Measurements from ENCODE around the gene SIPA1L3.

The SIPA1L3 gene

DNA sequence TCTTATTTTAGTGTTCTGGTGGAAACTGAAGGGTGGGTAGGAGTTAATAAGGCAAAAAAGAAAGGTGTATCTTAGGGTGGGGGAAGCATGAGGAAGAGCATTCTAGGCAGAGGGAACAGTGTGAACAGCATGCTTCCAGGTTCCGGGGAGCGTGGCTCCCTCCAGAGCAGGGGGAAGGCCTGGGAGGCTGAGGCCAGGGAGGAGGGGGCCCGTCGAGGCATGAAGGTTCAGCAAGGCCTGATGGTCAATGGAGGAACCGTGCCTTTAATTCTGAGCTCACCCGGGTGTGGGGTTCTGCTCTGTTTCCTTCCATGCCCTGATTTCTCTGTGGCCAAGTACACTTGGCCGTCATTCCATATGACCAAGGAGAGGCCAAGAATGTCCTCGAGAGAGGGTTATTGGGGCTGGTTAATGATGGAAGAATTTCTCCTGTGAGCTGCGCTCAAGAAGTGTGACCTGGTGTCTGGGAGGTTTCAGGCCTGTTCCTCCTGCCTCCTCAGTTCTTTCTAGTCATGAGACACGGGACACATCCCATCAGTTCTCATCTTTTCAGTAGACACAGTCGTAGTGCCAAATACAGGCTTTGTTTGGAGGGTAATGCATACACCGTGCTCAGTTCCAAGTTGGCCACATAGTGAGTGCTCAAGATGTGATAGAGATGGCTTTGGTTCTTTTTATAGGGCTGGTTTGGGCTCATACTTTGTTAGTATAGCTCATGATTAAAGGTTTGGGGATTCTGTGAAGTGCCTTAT is 73.6 kb downstream of the SIPA1L3 start:
- no peak for DNase-seq

DNA sequence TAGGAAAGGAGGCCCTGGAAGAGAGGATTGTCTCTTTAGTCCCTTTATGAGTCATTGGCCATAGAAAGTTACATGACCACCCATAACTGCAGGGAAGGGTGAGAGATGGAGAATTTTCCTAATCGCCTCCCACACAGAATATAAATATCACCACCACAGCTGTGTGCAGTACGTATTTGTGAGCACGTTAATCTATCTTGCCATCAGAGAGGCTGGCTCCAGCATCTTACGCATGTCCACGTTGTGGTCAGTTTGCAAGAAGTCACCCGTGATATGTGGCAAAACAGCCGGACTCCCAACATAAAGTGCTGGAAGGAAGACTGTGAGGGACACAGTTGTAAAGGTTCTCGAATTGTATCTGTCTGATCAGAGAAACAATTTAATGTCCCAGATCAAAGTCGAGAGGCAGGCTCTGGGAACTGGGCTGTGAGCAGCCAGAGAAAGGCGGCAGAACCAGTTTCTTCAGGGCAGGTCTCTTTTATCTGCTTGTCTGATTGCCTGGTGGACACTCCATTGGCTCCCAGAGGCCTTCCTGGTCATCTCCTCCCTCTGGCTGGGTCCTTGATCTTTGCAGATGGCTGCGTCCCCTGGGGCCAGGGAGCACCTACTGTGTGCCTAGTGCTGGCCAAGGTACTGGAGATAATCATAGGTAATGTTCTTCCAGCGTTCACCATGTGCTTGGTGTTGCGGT is 74.9 kb downstream of the SIPA1L3 start:
- no peak for DNase-seq

- no peak for DNase-seq
These were observed 75.6 kb downstream of the SIPA1L3 start for GRCh38 chr19:37982655-37983054.

GRCh38 chr19:37983153-37983552 is 76.1 kb downstream of the SIPA1L3 start:
- no peak for DNase-seq

- DNase-seq: no peak
These were observed 76.9 kb downstream of the SIPA1L3 start for GRCh38 chr19:37983916-37984315.

GRCh38 chr19:37986048-37986750 is 79.2 kb downstream of the SIPA1L3 start:
- DNase-seq: no peak

- DNase-seq: no peak
These were observed 80.6 kb downstream of the SIPA1L3 start for GRCh38 chr19:37987356-37988332.

DNA sequence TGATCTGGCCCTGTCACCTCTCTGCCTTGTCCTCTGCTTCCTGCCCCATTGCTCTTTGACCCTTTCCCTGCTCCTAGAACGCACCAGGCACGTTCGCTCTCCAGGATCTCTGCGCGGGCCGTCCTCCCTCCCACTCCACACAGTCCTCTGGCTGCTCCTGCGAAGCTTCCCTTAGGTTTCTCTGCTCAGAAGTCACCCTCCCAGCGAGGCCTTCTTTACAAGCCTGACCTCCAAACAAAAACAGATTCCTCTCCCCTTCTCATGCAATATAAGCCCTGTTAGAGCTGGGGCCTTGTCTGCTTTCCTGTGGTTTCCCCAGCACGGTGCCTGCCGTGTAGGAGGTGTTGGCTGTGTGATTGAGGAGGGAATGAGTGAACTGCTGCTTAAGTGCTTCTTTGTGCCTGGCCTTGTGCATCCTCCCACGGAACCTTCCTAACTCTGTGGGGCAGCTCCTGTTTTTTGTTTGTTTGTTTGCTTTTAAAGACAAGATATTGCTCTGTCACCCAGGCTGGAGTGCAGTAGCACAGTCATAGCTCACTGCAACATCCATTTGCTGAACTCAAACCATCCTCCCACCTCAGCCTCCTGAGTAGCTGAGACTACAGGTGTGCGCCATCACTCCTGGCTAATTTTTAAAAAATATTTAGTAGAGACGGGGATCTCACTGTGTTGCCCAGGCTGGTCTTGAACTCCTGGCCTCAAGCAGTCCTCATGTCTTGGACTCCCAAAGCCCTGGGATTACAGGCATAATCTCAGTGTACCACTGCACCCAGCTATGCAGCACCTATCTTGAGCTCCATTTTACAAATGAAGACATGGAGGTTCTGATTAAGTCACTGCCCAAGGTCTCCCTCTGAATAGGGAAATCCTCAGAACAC is 82.0 kb downstream of the SIPA1L3 start:
- no peak for DNase-seq

- no peak for DNase-seq
These were observed 82.8 kb downstream of the SIPA1L3 start for GRCh38 chr19:37989855-37990254.

- no peak for DNase-seq
These were observed 83.4 kb downstream of the SIPA1L3 start for GRCh38 chr19:37990362-37990761.

DNA sequence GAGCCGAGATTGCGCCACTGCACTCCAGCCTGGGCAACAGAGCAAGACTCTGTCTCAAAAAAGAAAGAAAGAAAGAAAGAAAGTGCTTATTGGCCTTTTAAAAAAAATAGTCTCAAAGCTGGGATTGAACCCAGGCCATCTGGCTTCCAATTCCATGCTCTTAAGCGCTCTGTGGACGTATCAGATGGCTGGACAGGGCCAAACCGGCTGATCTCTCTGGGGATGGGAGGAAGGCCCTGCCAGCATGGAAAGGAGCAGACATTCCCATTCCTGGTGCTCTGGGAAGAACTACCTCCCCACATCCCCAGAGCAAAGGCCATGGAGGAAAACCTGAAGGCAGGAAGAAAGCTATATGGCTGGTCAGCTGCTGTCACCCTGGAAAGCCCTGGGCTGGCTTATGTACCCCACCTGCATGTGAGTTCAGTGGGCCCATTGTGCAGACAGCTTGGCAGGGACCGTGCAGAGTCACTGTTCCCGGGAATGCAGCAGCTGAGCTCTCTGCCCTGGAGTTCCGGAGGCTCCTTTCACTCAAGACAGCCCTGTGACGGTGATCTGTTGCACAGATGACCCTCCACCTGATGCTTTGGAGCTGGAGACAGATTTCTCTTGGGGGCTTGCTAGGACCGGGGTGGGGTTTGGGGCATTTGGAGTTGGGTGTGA is 84.3 kb downstream of the SIPA1L3 start:
- no peak for DNase-seq

GRCh38 chr19:37991841-37992248 is 84.8 kb downstream of the SIPA1L3 start:
- DNase-seq: no peak

DNA sequence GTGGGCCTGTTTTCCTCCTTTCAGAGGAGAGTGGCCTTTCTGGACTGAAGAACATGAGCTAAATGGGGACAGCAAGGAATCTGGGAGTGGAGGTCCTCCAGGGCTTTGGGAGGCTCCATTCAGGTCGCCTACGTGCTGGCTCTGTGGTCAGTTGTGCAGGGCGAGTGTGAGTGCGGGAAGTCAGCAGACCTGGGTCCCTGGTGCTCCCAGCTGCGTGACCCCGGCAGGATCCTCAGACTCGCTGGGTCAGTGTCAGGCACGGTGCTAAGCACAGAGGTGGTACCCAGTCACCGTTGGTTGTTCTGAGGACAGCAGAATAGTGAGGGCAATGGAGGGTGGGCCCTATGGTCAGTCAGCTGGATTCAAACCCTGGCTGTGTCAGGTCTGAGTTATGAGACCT is 85.8 kb downstream of the SIPA1L3 start:
- DNase-seq: no peak

DNA sequence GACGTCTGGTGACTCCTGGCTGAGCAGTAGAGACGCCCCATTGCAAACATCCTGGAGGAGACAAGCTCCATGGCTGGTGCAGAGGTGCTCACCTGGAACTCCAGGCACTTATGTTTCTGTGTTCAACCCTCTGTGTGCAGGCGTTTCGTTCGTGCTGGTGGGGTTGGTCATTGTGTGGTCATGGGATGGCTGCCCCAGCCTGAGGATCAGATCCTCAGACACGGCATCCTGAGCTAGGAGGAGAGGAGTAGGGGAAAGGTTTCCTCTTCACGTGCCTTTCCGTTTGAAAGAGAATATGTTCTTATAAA is 87.8 kb downstream of the SIPA1L3 start:
- DNase-seq: no peak

DNA sequence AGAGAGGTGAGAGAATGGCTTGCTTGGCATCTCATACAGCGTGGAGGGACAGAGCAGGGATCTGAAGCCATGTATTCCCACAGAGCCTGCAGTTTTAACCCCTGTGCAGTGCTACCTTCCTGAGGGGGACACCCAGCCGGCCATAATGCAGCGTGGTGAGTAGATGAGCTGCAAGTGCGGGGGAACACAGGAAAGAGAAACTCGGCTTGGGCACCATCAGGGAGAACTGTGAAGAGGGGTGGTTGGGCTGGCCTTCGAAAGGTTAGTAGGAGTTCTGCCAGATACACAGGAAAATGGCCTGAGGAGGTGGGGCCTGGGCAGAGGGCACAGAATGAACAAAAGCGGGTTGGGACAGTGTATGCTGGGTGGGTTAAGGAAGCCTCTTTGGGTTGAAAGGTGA is 88.3 kb downstream of the SIPA1L3 start:
- DNase-seq: no peak

- no peak for DNase-seq
These were observed 90.9 kb downstream of the SIPA1L3 start for GRCh38 chr19:37997911-37998344.

GRCh38 chr19:37998801-37999308 is 91.8 kb downstream of the SIPA1L3 start:
- DNase-seq: no peak

DNA sequence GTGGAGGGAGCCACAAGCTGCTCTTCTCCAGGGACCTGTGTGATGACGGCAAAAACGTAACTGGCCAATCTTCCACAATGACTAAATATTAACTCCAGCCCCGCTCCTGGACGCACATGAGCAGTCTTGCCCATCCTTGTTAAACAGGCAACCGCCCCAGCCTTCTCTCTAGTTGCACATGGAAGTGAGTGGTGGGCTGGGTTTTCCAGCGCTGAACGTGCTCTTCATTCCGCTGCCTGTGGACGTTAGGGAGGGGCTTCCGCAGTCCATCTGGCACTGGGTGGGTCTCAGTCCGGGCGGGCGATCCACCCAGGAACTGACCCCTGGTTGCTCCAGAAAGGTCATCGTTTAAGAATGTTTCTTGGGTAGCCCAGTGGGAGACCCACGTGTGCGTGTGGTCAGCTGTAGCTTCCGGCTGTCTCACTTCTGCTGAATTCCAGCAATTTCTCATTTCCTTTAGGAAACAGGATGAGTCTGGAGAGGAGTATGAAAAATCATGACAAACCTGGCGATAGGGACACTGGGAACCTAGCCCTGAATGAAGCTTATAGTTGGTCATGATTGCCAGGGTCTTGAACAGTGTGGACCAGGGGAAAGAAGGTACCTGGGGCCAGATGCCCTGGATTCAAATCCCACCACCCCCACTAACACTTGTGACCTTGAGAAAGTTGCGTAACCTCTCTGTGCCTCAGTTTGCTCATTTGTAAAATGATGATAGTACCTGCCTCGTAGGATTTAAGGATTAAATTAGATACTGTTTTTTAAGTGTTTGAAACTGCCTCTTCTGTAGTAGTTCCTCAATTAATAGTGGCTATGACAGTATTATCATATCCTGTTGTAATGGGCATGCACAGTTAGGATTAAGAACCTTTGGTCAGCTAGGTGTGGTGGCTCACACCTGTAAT is 92.6 kb downstream of the SIPA1L3 start:
- DNase-seq: no peak

- no peak for DNase-seq
These were observed 94.3 kb downstream of the SIPA1L3 start for GRCh38 chr19:38001158-38001781.
